Endothelial cell (in vitro differentiated cells): Measurements from ENCODE around the gene VTI1A. TPM values are rescaled to one million over a fixed set of nuclear protein-coding genes. Genes with fewer than 3 reads are reported as not detected.

ENCODE experiments used
- DNase-seq: peaks from one replicate; pipeline ENCODE4 v3.0.0; 2021; ENCODE audit warnings: low spot score
- H3K27ac Mint-ChIP-seq: one replicate; pipeline ENCODE4 v1.8.0; 2021; ENCODE audit warnings: mixed read lengths, inconsistent platforms; ENCODE audit not compliant: unreplicated experiment
- H3K27me3 Mint-ChIP-seq: one replicate; pipeline ENCODE4 v1.8.0; 2021; ENCODE audit warnings: mild to moderate bottlenecking, moderate library complexity, mixed read lengths, inconsistent platforms; ENCODE audit not compliant: unreplicated experiment
- H3K36me3 Mint-ChIP-seq: one replicate; pipeline ENCODE4 v1.8.0; 2021; ENCODE audit warnings: mild to moderate bottlenecking, low read depth, mixed read lengths, inconsistent platforms; ENCODE audit not compliant: unreplicated experiment
- H3K4me1 Mint-ChIP-seq: one replicate; pipeline ENCODE4 v1.8.0; 2021; ENCODE audit warnings: mild to moderate bottlenecking, mixed read lengths, inconsistent platforms; ENCODE audit not compliant: unreplicated experiment
- H3K4me3 Mint-ChIP-seq: one replicate; pipeline ENCODE4 v1.8.0; 2021; ENCODE audit warnings: mild to moderate bottlenecking, mixed read lengths, inconsistent platforms; ENCODE audit not compliant: unreplicated experiment
- H3K9me3 Mint-ChIP-seq: one replicate; pipeline ENCODE4 v1.8.0; 2021; ENCODE audit warnings: mixed read lengths, inconsistent platforms; ENCODE audit not compliant: unreplicated experiment
- CTCF ChIP-seq: fragments of 200-600 bp; sonication (generic); IDR thresholded peaks from one replicate; pipeline ENCODE4 v1.5.0; 2021; ENCODE audit warnings: antibody characterized with exemption; ENCODE audit not compliant: unreplicated experiment
- total RNA-seq: library from RNA; stranded (reverse); fragmentation: NEBNext Ultra II Directional; extraction: Animal tissue kit (Norgen Biotek cat#: 25700); gene quantifications from one replicate; pipeline ENCODE4 v1.2.1, GENCODE V29; 2021; ENCODE audit not compliant: unreplicated experiment

Gene VTI1A
- total RNA-seq, 1 donor from 2014 or later, result 35.4 TPM

GRCh38 chr10:112774798-112775197 lies 327.8 kb downstream of the VTI1A start:
- Mint-ChIP-seq H3K27me3 (peaks cover 2% of the 10 kb centered on the region), H3K9me3 (no peaks in the 10 kb centered on the region), H3K4me3 (no peak overlapping the region), H3K36me3 (peaks cover 4% of the 10 kb centered on the region), H3K27ac (no peak overlapping the region), H3K4me1 (peaks cover 7% of the 10 kb centered on the region)
- DNase-seq, result no peak
- TF ChIP-seq CTCF, result no peak

GRCh38 chr10:112775381-112775780 lies 328.4 kb downstream of the VTI1A start:
- no peaks in the 10 kb centered on the region for H3K9me3 Mint-ChIP-seq
- DNase-seq, result no peak
- no peak overlapping the region for H3K27ac Mint-ChIP-seq
- TF ChIP-seq CTCF, result no peak
- peaks cover 4% of the 10 kb centered on the region for H3K36me3 Mint-ChIP-seq
- peaks cover 2% of the 10 kb centered on the region for H3K27me3 Mint-ChIP-seq
- H3K4me1 Mint-ChIP-seq, result peaks cover 7% of the 10 kb centered on the region
- no peak overlapping the region for H3K4me3 Mint-ChIP-seq

DNA sequence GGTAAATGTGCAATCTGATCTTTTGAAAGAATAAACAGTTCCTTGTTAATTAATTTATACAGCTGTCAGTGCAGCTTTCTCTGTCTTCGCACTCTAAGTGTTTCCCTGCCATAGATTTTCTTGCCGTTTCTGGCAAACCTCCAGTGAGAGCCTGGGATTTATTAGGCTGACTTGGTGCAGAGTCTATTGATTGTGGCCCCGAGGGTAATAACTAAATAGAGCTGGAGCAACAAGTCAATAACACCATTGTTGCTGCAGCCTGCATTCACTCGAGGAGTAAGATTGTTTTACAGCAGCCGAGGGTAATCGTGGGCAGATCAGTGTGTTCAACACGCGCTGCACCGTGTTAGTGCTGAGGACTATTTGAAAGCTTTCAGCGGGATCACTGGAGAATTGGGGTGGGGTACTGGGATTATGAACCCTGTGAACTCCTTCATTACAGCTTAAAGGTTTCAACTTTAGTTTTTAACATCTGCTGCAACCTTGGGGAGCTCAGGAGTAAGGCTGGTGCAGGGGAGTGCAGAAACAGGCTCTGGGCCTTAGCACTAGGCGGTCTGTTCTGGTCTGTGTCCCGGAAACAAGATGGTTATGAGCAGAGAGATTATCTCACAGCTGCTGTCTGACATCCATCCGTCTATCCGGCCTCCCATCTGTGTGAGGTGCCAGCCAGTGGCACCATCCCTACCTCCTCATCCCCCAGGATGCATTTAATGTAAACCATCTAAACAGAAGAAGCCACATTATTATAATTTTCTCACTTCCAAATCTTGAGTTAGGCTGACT lies 329.1 kb downstream of the VTI1A start:
- Mint-ChIP-seq H3K4me3 (no peak overlapping the region), H3K4me1 (peaks cover 7% of the 10 kb centered on the region), H3K27me3 (peaks cover 2% of the 10 kb centered on the region), H3K27ac (no peak overlapping the region), H3K9me3 (no peaks in the 10 kb centered on the region), H3K36me3 (peaks cover under 1% of the 10 kb centered on the region)
- TF ChIP-seq CTCF, result no peak
- DNase-seq, result no peak

DNA sequence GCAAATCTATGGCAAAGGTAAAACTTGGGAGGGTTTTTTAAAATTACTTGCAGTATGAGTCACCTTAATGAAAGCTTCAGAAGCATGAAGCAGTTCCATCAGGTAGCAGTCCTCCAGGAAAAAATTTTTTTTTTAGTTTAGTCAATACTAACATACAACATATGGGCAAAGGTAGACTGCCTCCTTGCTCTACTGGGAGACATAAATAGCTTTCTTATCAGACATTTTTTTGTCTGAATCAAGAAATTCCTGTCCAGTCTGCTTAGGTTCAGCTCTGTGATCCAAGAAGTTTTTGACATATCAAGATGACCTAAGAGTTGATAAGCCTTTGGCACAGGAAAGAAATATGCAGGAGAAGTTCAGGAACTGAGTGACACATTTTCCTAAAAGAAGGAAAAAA lies 331.6 kb downstream of the VTI1A start:
- Mint-ChIP-seq H3K36me3 (no peaks in the 10 kb centered on the region), H3K4me1 (peaks cover 7% of the 10 kb centered on the region), H3K4me3 (no peak overlapping the region), H3K9me3 (no peaks in the 10 kb centered on the region), H3K27me3 (peaks cover 2% of the 10 kb centered on the region), H3K27ac (no peak overlapping the region)
- DNase-seq, result no peak
- TF ChIP-seq CTCF, result no peak

GRCh38 chr10:112779025-112779770 lies 332.2 kb downstream of the VTI1A start:
- Mint-ChIP-seq H3K4me1 (peaks cover 7% of the 10 kb centered on the region), H3K27ac (no peak overlapping the region)

More at GRCh38 chr10:112779025-112779770, 332.2 kb downstream of the VTI1A start:
- no peaks in the 10 kb centered on the region for H3K9me3 Mint-ChIP-seq
- no peaks in the 10 kb centered on the region for H3K36me3 Mint-ChIP-seq
- no peaks in the 10 kb centered on the region for H3K27me3 Mint-ChIP-seq
- DNase-seq, result no peak
- TF ChIP-seq CTCF, result no peak
- no peak overlapping the region for H3K4me3 Mint-ChIP-seq
